HepG2 (cell line): Measurements from ENCODE around the gene SKIC2. TPM values are rescaled to one million over a fixed set of nuclear protein-coding genes. Genes with fewer than 3 reads are reported as not detected.

Source experiments
- CREBL2 ChIP-seq: sonication (generic); formaldehyde crosslinking; IDR thresholded peaks from 2 replicates; pipeline ENCODE4 v1.8.1; 2023; ENCODE audit warnings: missing genetic modification reagents, mild to moderate bottlenecking, borderline replicate concordance
- DZIP1 ChIP-seq: sonication (generic); formaldehyde crosslinking; IDR thresholded peaks from 2 replicates; pipeline ENCODE4 v1.5.0; 2020; ENCODE audit warnings: mild to moderate bottlenecking, missing genetic modification reagents
- IKZF5 ChIP-seq: IDR thresholded peaks from 2 replicates; pipeline ENCODE4 v1.6.1; 2018; ENCODE audit warnings: missing genetic modification reagents, mild to moderate bottlenecking, missing compliant biosample characterization
- KLF15 ChIP-seq: sonication (generic); formaldehyde crosslinking; IDR thresholded peaks from 2 replicates; pipeline ENCODE4 v1.8.1; 2023; ENCODE audit warnings: borderline replicate concordance, mild to moderate bottlenecking, inconsistent platforms, missing genetic modification reagents, mixed read lengths
- MXI1 ChIP-seq: IDR thresholded peaks from 3 replicates; pipeline ENCODE4 v1.6.1; 2012; ENCODE audit warnings: low read depth, low read length, inconsistent platforms, borderline replicate concordance
- REL ChIP-seq: sonication (generic); formaldehyde crosslinking; conservative IDR thresholded peaks from 2 replicates; pipeline ENCODE4 v1.8.0; 2022; ENCODE audit warnings: mild to moderate bottlenecking, missing genetic modification reagents, moderate library complexity
- SP2 ChIP-seq: sonication (generic); formaldehyde crosslinking; IDR thresholded peaks from 2 replicates; pipeline ENCODE4 v1.5.1; 2020; ENCODE audit warnings: mild to moderate bottlenecking, missing genetic modification reagents
- TBX3 ChIP-seq: fragments of 450-650 bp; IDR thresholded peaks from 2 replicates; pipeline ENCODE4 v1.6.1; 2017; ENCODE audit warnings: antibody characterized with exemption, mild to moderate bottlenecking, inconsistent platforms, borderline replicate concordance
- TEAD3 ChIP-seq: optimal IDR thresholded peaks from 2 replicates; pipeline ENCODE3; 2016; ENCODE audit warnings: borderline replicate concordance
- ZFP91 ChIP-seq: sonication (generic); formaldehyde crosslinking; IDR thresholded peaks from 2 replicates; pipeline ENCODE4 v1.9.0; 2022; ENCODE audit warnings: missing genetic modification reagents, mild to moderate bottlenecking, borderline replicate concordance
- ZNF280B ChIP-seq: sonication (generic); formaldehyde crosslinking; IDR thresholded peaks from 2 replicates; pipeline ENCODE4 v1.5.0; 2020; ENCODE audit warnings: missing genetic modification reagents, mild to moderate bottlenecking, borderline replicate concordance
- ZNF331 ChIP-seq: sonication (generic); formaldehyde crosslinking; IDR thresholded peaks from 2 replicates; pipeline ENCODE4 v1.4.0; 2020; ENCODE audit warnings: missing genetic modification reagents
- ZNF639 ChIP-seq: conservative IDR thresholded peaks from 2 replicates; pipeline ENCODE4 v1.6.1; 2018; ENCODE audit warnings: missing genetic modification reagents
- polyA plus RNA-seq, 8 experiments: library from polyadenylated mRNA; depleted of rRNA in 3 of 8; stranded (reverse) in 7 of 8; unstranded in 1 of 8; fragments of >200 nt; fragmentation: Illumina TruSeq in 4 of 8; extraction: Trizol in 4 of 8; gene quantifications; 2 replicates each; pipeline versions ENCODE4 v1.2.1 to v1.2.3, GENCODE V29; 2011 to 2016; ENCODE audit warnings: low read depth in 4 of 8, missing spikeins in 1 of 8, mixed read lengths in 1 of 8; ENCODE audit not compliant: insufficient read depth in 1 of 8
- total RNA-seq, 5 experiments: library from RNA; depleted of rRNA; stranded (reverse); fragments of >200 nt; fragmentation: Illumina TruSeq; extraction: Trizol; gene quantifications; 2 replicates each; pipeline ENCODE4 v1.2.3, GENCODE V29; 2016; ENCODE audit warnings: low read depth in 1 of 5

Gene SKIC2
- total and polyA plus RNA-seq, 2 of the 13 experiments (the other 11 are each of a cell fraction or from before 2014, with no cell fraction given): 67.1 to 68.4 TPM

- TF ChIP-seq IKZF5 (CRISPR knock-in tag) (peak; percentile 96), TEAD3 (CRISPR knock-in tag) (peak; percentile 98), DZIP1 (CRISPR knock-in tag) (0 out of 2 replicates have a peak, but pooled peaks have one; percentile 16), TBX3 (peak; percentile 94), ZFP91 (CRISPR knock-in tag) (peak; percentile 73; the same call in 1 of the 2 replicates), ZNF639 (CRISPR knock-in tag) (0 out of 2 replicates have a peak, but pooled peaks have one; percentile 39), MXI1 (peak; percentile 93; the same call in 2 of the 3 replicates), REL (CRISPR knock-in tag) (no peak), CREBL2 (CRISPR knock-in tag) (no peak), KLF15 (no peak), SP2 (CRISPR knock-in tag) (no peak), ZNF331 (CRISPR knock-in tag) (peak; percentile 90), ZNF280B (CRISPR knock-in tag) (no peak)
These were observed 31.6 kb upstream of the SKIC2 start, which contains the start of gene C2 (continued) for GRCh38 chr6:31927242-31927862.
